Activated CD4-positive, alpha-beta T cell treated with anti-CD3 and anti-CD28 coated beads, Interleukin-2, amount 50 U/mL, for 24 hours (primary cell): ENCODE data around the gene SLC25A18.

Experiments
- DNase-seq, 2 donors: peaks; one replicate each; pipeline ENCODE4 v3.0.0-alpha.2; 2020; ENCODE audit warnings: low read depth in 1 of 2, low spot score in 1 of 2

The SLC25A18 gene

DNA sequence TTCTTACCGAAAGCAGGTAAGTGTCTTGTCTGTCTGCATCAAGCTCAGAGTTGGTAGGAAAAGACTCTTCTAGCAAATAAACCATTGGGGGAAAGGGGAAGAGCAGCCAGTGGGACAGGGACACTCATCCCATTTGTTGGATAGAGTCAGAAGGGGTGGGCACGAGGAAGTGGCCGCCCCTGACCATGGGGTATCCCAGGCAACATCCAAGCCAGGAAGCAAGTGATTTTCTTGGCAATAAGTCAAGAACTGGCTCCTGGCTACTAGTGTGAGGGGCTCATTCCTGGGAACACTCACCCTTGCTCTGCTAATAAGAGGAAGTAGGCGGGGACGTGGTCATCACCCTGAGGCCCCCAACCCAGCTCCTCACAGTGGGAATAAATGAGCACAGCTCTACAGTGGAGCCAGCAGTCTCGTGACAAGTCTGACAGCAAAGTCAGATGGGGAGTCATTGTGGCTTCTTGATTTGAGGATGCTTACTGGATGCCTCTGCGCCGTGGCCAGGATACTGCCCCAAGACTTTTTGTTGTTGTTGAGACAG, 6.7 kb downstream of the SLC25A18 start:
- no peak for DNase-seq

DNA sequence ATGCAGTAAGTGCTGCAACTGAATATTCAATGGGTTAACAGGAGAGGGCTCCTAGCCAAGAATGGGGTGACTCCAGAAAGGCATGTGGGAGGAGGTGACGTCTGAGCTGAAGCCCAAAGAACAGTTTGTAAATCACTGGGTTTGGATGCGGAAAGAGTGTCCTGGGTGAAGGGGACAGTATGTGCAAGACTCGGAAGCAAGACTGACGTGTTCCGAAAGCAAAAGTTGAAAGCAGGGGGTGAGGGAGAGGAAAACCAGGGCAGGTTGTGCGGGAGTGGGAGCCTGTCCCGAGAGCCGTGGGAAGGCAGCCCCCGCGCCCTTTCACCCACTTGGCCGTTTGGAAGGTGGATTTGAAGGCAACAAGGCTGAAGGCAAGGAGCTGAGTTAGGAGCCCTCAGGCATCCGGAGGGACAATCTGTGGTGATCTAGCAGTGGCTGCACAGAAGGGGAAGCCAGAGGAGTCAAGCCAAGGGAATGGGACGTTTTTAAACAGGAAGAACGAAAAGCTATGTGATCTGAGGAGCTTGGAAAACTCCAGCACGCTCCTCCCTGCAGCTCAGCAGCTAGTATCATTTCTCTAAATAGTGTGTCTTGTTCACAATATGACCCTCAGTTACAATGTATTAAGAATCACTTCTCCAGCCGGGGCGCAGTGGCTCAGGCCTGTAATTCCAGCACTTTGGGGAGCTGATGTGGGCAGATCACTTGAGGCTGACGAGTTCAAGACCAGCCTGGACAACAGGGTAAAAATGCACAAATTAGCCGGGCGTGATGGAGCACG, 7.7 kb downstream of the SLC25A18 start:
- no peak for DNase-seq

DNA sequence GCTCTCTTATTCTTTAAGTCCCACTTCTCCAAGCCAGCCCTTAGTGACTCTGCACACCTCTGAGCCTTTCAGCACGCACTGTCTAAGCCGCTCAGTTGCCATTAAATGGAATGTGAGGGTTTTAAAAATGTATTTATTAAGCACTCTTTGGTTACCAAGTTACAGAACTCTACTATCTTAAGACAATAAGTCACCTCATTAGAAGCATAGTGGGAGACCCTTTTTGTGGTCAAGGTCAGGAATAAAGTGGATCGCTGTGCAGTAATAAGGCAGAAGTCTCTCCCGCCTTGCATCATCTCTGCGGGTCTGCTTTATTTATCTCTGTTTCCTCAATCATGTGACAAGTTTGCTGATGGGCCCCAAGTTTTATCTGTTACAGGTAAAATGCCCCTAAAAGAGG, 11.9 kb downstream of the SLC25A18 start:
- no peak for DNase-seq

- DNase-seq: no peak
These were observed 12.4 kb downstream of the SLC25A18 start for GRCh38 chr22:17575681-17576080.

GRCh38 chr22:17576470-17576869, 13.2 kb downstream of the SLC25A18 start:
- no peak for DNase-seq

DNA sequence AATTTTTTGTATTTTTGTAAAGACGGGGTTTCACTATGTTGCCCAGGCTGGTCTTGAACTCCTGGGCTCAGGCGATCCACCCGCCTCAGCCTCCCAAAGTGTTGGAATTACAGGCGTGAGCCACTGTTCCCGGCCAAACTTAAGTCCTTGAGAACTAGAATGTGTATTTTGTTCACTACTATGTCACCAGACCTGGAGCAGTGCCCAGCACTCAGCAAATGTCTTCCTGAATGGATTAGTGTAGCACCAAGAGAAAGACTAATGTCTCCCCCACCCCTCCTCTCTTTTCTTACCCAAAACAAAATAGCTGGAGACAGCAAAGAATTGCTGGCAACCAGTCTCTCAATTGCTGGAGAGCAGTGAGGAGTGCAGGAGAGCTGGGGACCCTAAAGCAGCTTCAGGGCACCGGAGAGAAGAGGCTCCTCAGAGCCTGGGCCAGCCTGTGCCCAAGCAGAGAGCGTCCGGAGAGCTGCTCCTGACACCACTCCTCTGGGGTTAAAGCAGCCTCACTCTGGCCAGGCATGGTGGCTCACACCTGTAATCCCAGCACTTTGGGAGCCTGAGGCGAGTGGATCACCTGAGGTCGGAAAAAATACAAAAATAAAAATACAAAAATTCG, 14.9 kb downstream of the SLC25A18 start:
- no peak for DNase-seq

DNA sequence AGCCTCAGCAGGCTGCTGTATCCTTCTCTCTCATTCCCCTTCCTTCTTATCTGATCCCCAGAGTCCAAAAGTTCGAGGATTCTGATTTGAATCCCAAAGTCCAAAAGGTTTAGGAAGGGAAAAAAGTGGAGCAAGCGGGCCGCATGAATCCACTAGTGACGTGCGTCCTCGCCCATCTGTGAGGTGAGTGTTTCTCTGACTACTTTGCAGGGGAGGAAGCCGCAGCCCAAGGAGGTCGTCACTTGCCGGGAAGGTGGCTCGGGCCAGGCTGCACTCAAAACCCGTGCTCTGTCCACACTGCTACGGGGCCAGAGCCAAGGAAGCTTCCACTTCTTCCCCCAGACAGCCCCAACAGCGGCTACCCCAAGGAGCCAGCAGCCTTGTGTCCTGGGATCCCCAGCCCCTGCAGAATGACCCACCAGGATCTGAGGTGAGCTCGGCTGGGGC, 16.3 kb downstream of the SLC25A18 start:
- DNase-seq: no peak

GRCh38 chr22:17580441-17581031, 17.2 kb downstream of the SLC25A18 start:
- no peak for DNase-seq

- no peak for DNase-seq
These were observed 17.8 kb downstream of the SLC25A18 start for GRCh38 chr22:17581056-17581455.

- no peak for DNase-seq
These were observed 18.3 kb downstream of the SLC25A18 start for GRCh38 chr22:17581631-17582030.

- DNase-seq: no peak
These were observed 19.9 kb downstream of the SLC25A18 start for GRCh38 chr22:17583151-17583550.

DNA sequence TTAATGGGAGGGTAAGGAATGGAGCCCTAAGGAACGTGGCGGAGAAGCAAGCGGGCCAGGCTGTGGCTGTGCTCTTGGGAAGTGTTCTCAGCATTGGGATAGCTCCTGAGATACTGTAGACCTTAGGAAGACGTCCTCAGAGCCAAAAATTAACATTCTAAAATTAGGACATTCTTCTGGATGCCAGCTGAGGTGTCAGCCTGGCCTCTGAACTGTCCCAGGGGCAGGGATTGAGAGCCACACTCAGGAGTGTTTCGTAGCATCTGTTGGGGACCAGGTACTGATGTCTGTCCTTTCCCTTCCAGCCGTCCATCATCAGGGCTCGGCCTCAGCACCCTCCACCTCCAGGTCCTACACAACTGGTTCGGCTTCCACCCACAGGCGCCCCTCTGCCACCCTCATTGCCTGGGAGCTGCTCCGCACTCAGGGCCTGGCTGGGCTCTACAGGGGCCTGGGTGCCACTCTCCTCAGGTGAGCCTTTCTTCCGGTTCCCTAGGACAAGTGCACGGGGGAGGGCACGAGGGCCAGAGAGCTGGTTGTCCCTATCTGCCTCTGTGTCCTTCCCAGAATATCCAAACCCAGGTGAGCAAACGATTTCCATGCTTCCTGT, 23.6 kb downstream of the SLC25A18 start:
- DNase-seq: no peak

DNA sequence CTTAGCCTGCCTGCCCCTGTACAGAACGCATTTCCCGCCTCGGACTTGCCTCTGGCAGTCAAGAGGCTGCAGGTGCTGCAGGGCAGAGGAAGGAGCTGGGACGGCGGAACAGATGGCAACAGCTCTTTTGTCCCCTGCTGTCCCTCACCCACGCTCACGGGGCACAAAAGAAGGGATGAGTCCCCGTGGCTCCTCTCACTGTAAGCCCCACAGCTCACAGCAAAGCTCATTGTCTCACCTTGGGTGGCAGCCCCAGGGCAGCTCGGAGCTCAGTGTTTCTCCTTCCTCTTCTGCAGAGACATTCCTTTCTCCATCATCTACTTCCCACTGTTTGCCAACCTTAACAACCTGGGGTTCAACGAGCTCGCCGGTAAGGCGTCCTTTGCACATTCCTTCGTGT, 24.3 kb downstream of the SLC25A18 start:
- no peak for DNase-seq

GRCh38 chr22:17588606-17589005, 25.3 kb downstream of the SLC25A18 start:
- DNase-seq: no peak

- DNase-seq: no peak
These were observed 26.6 kb downstream of the SLC25A18 start for GRCh38 chr22:17589810-17590375.

- DNase-seq: no peak
These were observed 27.3 kb downstream of the SLC25A18 start for GRCh38 chr22:17590586-17590985.

- DNase-seq: no peak
These were observed 28.9 kb downstream of the SLC25A18 start for GRCh38 chr22:17592201-17592600.

GRCh38 chr22:17596226-17596625, 32.9 kb downstream of the SLC25A18 start:
- no peak for DNase-seq

DNA sequence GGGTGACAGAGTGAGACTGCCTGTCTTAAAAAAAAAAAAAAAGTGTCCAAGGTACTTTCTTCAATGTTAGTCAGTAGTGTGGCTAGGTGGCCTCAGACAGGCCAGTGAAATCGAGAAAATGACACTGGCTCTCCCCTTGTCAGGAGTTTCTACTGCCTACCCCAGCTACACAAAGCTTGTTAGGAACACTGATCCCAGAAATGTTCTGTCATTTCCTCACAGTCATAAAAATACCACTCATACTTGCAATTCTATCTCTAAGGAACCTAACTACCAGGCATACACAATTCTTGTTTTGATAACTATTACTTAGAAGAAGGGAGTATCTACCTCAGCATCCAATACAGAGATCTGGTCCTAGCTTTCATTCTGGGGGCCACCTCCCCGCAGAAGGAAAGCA, 33.9 kb downstream of the SLC25A18 start:
- no peak for DNase-seq

GRCh38 chr22:17598318-17598717, 35.0 kb downstream of the SLC25A18 start:
- no peak for DNase-seq

GRCh38 chr22:17601031-17601430, 37.7 kb downstream of the SLC25A18 start:
- DNase-seq: no peak
